Smooth muscle cell (in vitro differentiated cells): ENCODE data around the gene VAV2. TPM values are rescaled to one million over a fixed set of nuclear protein-coding genes. Genes with fewer than 3 reads are reported as not detected.

Source experiments
- DNase-seq: peaks from one replicate; lab custom pipeline; 2025; ENCODE audit not compliant: unreplicated experiment; lab: John Stamatoyannopoulos, UW
- H2AFZ ChIP-seq: fragments of 200-600 bp; sonication (generic); 2 replicates; pipeline ENCODE4 v1.6.0; 2016; ENCODE audit warnings: antibody characterized with exemption, low read depth, mild to moderate bottlenecking
- H3F3A ChIP-seq: fragments of 200-600 bp; sonication (generic); 2 replicates; pipeline ENCODE4 v1.6.0; 2017; ENCODE audit warnings: antibody characterized with exemption, low read depth
- H3K27ac ChIP-seq: fragments of 200-600 bp; sonication (generic); 2 replicates; pipeline ENCODE4 v1.5.1; 2016; ENCODE audit warnings: low read depth, mild to moderate bottlenecking
- H3K27me3 ChIP-seq: fragments of 200-600 bp; sonication (generic); 2 replicates; pipeline ENCODE4 v1.6.1; 2016; ENCODE audit warnings: low read depth, mild to moderate bottlenecking
- H3K36me3 ChIP-seq: fragments of 200-600 bp; sonication (generic); 2 replicates; pipeline ENCODE4 v1.5.1; 2016; ENCODE audit warnings: low read depth
- H3K4me1 ChIP-seq: fragments of 200-600 bp; sonication (generic); 2 replicates; pipeline ENCODE4 v1.5.1; 2016; ENCODE audit warnings: low read depth
- H3K4me2 ChIP-seq: fragments of 200-600 bp; sonication (generic); 2 replicates; pipeline ENCODE4 v1.6.0; 2016; ENCODE audit warnings: mild to moderate bottlenecking
- H3K4me3 ChIP-seq: fragments of 200-600 bp; sonication (generic); 2 replicates; pipeline ENCODE4 v1.5.1; 2016; ENCODE audit warnings: mild to moderate bottlenecking
- H3K79me2 ChIP-seq: fragments of 200-600 bp; sonication (generic); 2 replicates; pipeline ENCODE4 v1.6.0; 2016; ENCODE audit warnings: low read depth, mild to moderate bottlenecking
- H3K9ac ChIP-seq: fragments of 200-600 bp; sonication (generic); 2 replicates; pipeline ENCODE4 v1.6.0; 2016; ENCODE audit warnings: low read depth
- H3K9me3 ChIP-seq: fragments of 200-600 bp; sonication (generic); replicated peaks from 2 replicates; pipeline ENCODE4 v1.5.1; 2016; ENCODE audit warnings: low read depth
- H4K20me1 ChIP-seq: fragments of 200-600 bp; sonication (generic); 2 replicates; pipeline ENCODE4 v1.6.0; 2016; ENCODE audit warnings: low read depth
- WGBS: methylation state at CpG from one replicate; pipeline ENCODE4 v1.1.7; 2016; ENCODE audit warnings: low lambda C conversion rate; 5-methylcytosine and 5-hydroxymethylcytosine counted together
- polyA plus RNA-seq: library from polyadenylated mRNA; unstranded; fragments of >200 nt; fragmentation: Nextera tagmentation; extraction: Ambion mirVana; gene quantifications from 2 replicates; pipeline ENCODE4 v1.2.1, GENCODE V29; 2016
- total RNA-seq: library from RNA; depleted of rRNA; stranded (reverse); fragments of >200 nt; gene quantifications from 2 replicates; pipeline ENCODE4 v1.2.3, GENCODE V29; 2014
- TF ChIP-seq, protein P1 (sequence below): fragments of 200-600 bp; sonication (generic); IDR thresholded peaks from 2 replicates; pipeline ENCODE4 v1.5.1; 2017; ENCODE audit warnings: borderline replicate concordance, mild to moderate bottlenecking, antibody characterized with exemption; ENCODE audit not compliant: insufficient read depth, poor library complexity, severe bottlenecking

VAV2 gene
- total and polyA plus RNA-seq, 2 experiments from 2014 or later, result 26.2 to 35.3 TPM

DNA sequence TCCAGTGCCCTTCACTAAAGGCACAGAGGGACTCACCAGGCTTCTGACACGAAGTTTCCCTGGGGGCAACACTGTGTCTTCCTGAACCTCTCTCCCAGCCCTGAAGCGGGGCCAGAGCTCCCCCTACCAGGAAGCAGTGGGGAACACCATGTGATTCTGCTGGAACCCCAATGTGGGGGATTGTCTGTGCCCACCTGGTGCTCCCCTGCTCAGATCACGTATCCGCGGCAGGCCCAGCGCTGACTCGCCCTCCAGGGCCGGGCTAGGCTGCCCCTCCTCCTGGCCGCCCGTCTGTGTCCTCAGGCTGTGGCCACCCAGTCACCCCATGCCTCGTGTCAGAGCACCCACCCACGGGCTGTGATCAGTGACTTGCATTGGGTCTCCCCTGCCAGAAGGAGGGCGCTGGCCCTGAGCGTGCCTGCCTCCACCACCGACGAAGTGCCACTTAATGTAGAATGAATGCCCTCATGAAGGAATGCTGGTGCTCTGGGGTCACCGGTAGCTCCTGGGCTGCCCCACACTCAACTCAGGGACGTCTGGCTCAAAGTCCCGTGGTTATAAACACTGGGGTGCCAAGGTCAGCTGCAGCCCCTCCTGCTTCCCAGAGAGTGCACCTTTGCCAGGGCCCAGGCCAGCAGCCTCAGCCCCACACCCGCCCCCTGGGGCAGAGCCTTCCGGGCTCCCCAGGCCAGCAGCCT is 276.1 kb downstream of the VAV2 start:
- Histone ChIP-seq H3K27me3 (no peaks in the 10 kb centered on the region), H3K36me3 (no peaks in the 10 kb centered on the region), H3K4me1 (no peaks in the 10 kb centered on the region), H3K9me3 (no peaks in the 10 kb centered on the region), H3K4me2 (peak overlapping the region; percentile 76), H3K27ac (peak overlapping the region; percentile 97), H4K20me1 (no peaks in the 10 kb centered on the region), H2AFZ (no peak overlapping the region), H3K4me3 (no peak overlapping the region), H3K79me2 (no peaks in the 10 kb centered on the region), H3F3A (peaks cover 7% of the 10 kb centered on the region), H3K9ac (peak overlapping the region; percentile 88)
- TF ChIP-seq, protein P1, sequence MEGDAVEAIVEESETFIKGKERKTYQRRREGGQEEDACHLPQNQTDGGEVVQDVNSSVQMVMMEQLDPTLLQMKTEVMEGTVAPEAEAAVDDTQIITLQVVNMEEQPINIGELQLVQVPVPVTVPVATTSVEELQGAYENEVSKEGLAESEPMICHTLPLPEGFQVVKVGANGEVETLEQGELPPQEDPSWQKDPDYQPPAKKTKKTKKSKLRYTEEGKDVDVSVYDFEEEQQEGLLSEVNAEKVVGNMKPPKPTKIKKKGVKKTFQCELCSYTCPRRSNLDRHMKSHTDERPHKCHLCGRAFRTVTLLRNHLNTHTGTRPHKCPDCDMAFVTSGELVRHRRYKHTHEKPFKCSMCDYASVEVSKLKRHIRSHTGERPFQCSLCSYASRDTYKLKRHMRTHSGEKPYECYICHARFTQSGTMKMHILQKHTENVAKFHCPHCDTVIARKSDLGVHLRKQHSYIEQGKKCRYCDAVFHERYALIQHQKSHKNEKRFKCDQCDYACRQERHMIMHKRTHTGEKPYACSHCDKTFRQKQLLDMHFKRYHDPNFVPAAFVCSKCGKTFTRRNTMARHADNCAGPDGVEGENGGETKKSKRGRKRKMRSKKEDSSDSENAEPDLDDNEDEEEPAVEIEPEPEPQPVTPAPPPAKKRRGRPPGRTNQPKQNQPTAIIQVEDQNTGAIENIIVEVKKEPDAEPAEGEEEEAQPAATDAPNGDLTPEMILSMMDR, result peak; percentile 25
- DNase-seq, result no peak
- 43% methylated on average over 20 of the region's 21 CpGs for WGBS

DNA sequence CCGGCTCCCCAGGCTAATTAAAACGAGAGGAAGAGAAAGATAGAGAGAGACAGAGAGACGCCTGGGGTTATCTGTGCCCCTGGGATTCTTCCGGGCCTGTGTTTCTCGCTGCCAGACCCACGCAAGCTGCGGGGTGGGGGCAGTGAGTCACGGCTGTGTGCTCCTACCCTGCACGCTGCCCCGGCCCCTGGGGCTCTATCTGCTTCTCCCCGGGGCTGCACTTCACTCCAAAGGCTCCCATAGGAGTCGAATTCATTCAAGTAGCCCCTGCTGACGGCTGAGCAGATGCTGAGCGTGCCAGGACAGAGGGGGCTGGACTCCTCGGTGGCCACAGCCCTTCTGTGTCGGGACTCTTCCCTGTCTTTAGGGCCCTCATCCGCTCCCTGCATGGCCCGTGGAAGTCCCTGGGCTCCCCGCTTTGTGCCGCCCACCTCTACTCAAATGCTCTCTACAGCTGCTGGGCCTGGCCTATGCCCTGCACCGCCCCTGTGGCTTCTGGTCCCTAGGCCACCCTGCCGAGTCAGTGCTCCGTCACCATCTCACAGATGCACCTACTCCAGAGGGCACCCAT is 276.7 kb downstream of the VAV2 start:
- Histone ChIP-seq H3K36me3 (no peaks in the 10 kb centered on the region), H3K79me2 (no peaks in the 10 kb centered on the region), H3K9me3 (no peaks in the 10 kb centered on the region), H4K20me1 (no peaks in the 10 kb centered on the region), H3K4me3 (no peak overlapping the region), H3K9ac (peak overlapping the region; percentile 88), H2AFZ (no peak overlapping the region), H3K4me2 (peak overlapping the region; percentile 76), H3F3A (peaks cover 7% of the 10 kb centered on the region), H3K27me3 (no peaks in the 10 kb centered on the region), H3K27ac (peak overlapping the region; percentile 97), H3K4me1 (no peaks in the 10 kb centered on the region)
- DNase-seq, result peak; percentile 69
- 15% methylated on average over 21 of the region's 23 CpGs for WGBS
- TF ChIP-seq, protein P1, result no peak

DNA sequence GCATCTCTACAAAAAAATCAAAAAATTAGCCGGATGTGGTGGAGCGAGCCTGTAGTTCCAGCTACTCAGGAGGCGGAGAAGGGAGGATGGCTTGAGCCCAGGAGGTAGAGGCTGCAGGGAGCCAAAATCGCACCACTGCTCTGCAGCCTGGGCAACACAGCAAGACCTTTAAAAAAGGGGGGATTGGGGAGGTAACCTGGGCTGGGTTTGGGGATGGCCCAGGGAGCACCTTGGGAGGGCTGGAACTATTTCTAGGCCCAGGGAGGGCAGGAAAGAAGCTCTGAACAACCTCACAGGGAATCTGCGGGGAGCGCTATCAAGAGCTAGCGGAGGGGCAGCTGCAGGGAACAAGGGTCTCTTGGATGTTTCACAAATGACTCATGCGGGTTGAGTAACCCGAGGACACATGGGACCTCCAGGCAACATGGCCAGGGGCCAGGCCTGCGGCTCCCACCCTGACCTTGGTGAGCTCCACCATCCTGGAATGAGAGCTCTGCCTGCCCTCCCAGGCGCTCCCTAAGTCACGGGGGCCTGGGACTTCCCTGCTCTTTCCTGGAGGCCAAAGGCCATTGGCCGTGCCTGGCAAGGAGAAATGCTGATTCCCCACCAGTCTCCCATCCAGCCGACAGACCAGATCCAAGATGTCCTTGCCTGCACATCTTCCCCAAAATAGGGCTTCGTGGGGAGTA is 277.4 kb downstream of the VAV2 start:
- TF ChIP-seq, protein P1, result no peak
- H3K36me3 ChIP-seq, result no peaks in the 10 kb centered on the region
- peak overlapping the region; percentile 88 for H3K9ac ChIP-seq
- 28% methylated on average over 15 of the region's 15 CpGs for WGBS
- DNase-seq, result peak; percentile 69
- H3K4me2 ChIP-seq, result peak overlapping the region; percentile 76
- H3K27ac ChIP-seq, result peak overlapping the region; percentile 97
- H3F3A ChIP-seq, result peaks cover 7% of the 10 kb centered on the region
- no peaks in the 10 kb centered on the region for H3K9me3 ChIP-seq
- no peaks in the 10 kb centered on the region for H3K79me2 ChIP-seq
- H2AFZ ChIP-seq, result no peak overlapping the region
- H4K20me1 ChIP-seq, result no peaks in the 10 kb centered on the region
- no peaks in the 10 kb centered on the region for H3K4me1 ChIP-seq
- no peak overlapping the region for H3K4me3 ChIP-seq
- H3K27me3 ChIP-seq, result no peaks in the 10 kb centered on the region
